DND-41 (cell line): ENCODE results near the gene WDR88.
"Not testable (repeated sequence)": the region's sequence is repeated elsewhere in the genome, so short reads cannot be mapped to it uniquely, and the experiment has no call there.

Experiments used
- CTCF ChIP-seq: IDR thresholded peaks from 2 replicates; pipeline ENCODE4 v1.5.1; 2012; ENCODE audit warnings: borderline replicate concordance, low read length, moderate library complexity, mild to moderate bottlenecking; ENCODE audit not compliant: poor library complexity, severe bottlenecking; ENCODE audit errors: extremely low read depth
- EZH2 ChIP-seq: IDR thresholded peaks from 3 replicates; pipeline ENCODE4 v1.6.1; 2012; ENCODE audit warnings: borderline replicate concordance, low read depth, mild to moderate bottlenecking, moderate library complexity, low read length, inconsistent platforms; ENCODE audit not compliant: severe bottlenecking

- not testable (repeated sequence) for TF ChIP-seq EZH2, CTCF
These were observed 34.1 kb downstream of the WDR88 start for GRCh38 chr19:33166037-33166436.
